ENCODE measurements around the gene OCLN.

DNA sequence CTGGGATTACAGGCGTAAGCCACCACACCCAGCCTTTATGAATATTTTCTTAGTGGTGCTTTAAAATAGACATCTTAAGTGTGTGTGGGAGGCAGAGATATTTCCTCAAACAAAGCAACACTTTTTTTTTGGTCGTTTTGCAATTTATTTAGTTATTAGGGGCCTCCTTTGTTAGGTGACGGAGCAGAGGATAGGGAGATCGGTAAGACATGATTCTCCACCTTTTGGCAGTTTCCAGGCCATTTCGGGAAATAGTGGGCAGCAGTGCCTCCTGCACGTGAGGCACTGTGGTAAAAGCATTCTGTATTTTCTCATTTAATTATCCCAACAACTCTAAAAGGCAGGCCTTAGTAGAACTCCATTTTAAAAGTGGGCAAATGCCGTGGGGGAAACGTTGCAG, 1.9 kb downstream of the OCLN start:
- TF ChIP-seq RAD21 (IDR thresholded peaks at IDR 0.05) (peak; percentile 32 to 45), JUND (IDR thresholded peaks at IDR 0.05) (no peak), NR2F2 (IDR thresholded peaks at IDR 0.05) (no peak), YY1 (IDR thresholded peaks at IDR 0.05) (no peak)
- TF ChIP-seq, protein P1, sequence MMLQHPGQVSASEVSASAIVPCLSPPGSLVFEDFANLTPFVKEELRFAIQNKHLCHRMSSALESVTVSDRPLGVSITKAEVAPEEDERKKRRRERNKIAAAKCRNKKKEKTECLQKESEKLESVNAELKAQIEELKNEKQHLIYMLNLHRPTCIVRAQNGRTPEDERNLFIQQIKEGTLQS (IDR thresholded peaks at IDR 0.05), result no peak
- TF ChIP-seq, protein P2, sequence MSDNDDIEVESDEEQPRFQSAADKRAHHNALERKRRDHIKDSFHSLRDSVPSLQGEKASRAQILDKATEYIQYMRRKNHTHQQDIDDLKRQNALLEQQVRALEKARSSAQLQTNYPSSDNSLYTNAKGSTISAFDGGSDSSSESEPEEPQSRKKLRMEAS (IDR thresholded peaks at IDR 0.05), result no peak
- TF ChIP-seq, protein P3, sequence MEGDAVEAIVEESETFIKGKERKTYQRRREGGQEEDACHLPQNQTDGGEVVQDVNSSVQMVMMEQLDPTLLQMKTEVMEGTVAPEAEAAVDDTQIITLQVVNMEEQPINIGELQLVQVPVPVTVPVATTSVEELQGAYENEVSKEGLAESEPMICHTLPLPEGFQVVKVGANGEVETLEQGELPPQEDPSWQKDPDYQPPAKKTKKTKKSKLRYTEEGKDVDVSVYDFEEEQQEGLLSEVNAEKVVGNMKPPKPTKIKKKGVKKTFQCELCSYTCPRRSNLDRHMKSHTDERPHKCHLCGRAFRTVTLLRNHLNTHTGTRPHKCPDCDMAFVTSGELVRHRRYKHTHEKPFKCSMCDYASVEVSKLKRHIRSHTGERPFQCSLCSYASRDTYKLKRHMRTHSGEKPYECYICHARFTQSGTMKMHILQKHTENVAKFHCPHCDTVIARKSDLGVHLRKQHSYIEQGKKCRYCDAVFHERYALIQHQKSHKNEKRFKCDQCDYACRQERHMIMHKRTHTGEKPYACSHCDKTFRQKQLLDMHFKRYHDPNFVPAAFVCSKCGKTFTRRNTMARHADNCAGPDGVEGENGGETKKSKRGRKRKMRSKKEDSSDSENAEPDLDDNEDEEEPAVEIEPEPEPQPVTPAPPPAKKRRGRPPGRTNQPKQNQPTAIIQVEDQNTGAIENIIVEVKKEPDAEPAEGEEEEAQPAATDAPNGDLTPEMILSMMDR (IDR thresholded peaks at IDR 0.05; ENCODE audit: low read depth, low read length, missing input control), result peak; percentile 6
